A549 (cell line): Measurements from ENCODE around the gene ACAT2. TPM values are rescaled to one million over a fixed set of nuclear protein-coding genes. Genes with fewer than 3 reads are reported as not detected.

Experiments
- ATAC-seq, 2 experiments: fragments of 200-7000 bp in 1 of 2; fragments of >200 bp in 1 of 2; cut with Nextera tagmentation in 1 of 2; cut with Tn5 transposase in 1 of 2; 3 replicates each; pipeline versions ENCODE4 v1.8.0 to v1.9.1; 2018 to 2020; ENCODE audit warnings: mild to moderate bottlenecking in 1 of 2, moderate library complexity in 1 of 2
- CTCF ChIA-PET: fragments of 300-600 bp; sonication (Branson Sonifier 250); formaldehyde crosslinking; extraction: SDS; loops from one replicate; lab custom pipeline; 2021; ENCODE audit warnings: antibody characterized with exemption, inconsistent platforms; lab: Yijun Ruan, JAX
- POLR2A ChIA-PET: fragments of 350-600 bp; formaldehyde crosslinking; extraction: SDS; loops from one replicate; lab custom pipeline; 2021; ENCODE audit warnings: antibody characterized with exemption, inconsistent platforms; lab: Yijun Ruan, JAX
- DNase-seq, 2 experiments: peaks; one replicate each; pipeline versions ENCODE4 v3.0.0 to v3.0.0-alpha.2; 2011 to 2016; ENCODE audit warnings: low read depth in 1 of 2, low spot score in 1 of 2
- FAIRE-seq: peaks from 2 replicates; lab custom pipeline; 2011; peaks lifted over from hg19 to GRCh38; lab: Jason Lieb, UNC
- H3K27ac ChIP-seq, 2 experiments: fragments of >200 bp; sonication (Bioruptor Twin); formaldehyde crosslinking; 3 replicates each; pipeline ENCODE4 v1.5.1; 2016 to 2017
- H3K4me1 ChIP-seq: fragments of >200 bp; sonication (Bioruptor Twin); formaldehyde crosslinking; 3 replicates; pipeline ENCODE4 v1.6.1; 2016
- H3K4me2 ChIP-seq: fragments of >200 bp; sonication (Bioruptor Twin); formaldehyde crosslinking; 3 replicates; pipeline ENCODE4 v1.6.1; 2016
- H3K4me3 ChIP-seq: fragments of >200 bp; sonication (Bioruptor Twin); formaldehyde crosslinking; 3 replicates; pipeline ENCODE4 v1.5.1; 2016
- H3K9me3 ChIP-seq: fragments of >200 bp; sonication (Bioruptor Twin); formaldehyde crosslinking; 3 replicates; pipeline ENCODE4 v1.6.1; 2016
- CEBPB ChIP-seq, 2 experiments: fragments of >200 bp in 1 of 2; sonication (Bioruptor Twin) in 1 of 2; formaldehyde crosslinking in 1 of 2; IDR thresholded peaks; 2 replicates each; pipeline ENCODE4 v1.6.1; 2012 to 2016
- CHD2 ChIP-seq: fragments of 150-350 bp; IDR thresholded peaks from 2 replicates; pipeline ENCODE4 v1.6.1; 2014; ENCODE audit warnings: low read length; ENCODE audit not compliant: partially characterized antibody
- CTCF ChIP-seq: fragments of >200 bp; sonication (Bioruptor Twin); formaldehyde crosslinking; IDR thresholded peaks from 3 replicates; pipeline ENCODE4 v1.5.1; 2016
- EHMT2 ChIP-seq: fragments of 200-600 bp; sonication (generic); IDR thresholded peaks from 2 replicates; pipeline ENCODE4 v1.6.1; 2016; ENCODE audit warnings: antibody characterized with exemption, low read depth, mild to moderate bottlenecking, moderate library complexity
- ELK1 ChIP-seq: fragments of 150-350 bp; IDR thresholded peaks from 2 replicates; pipeline ENCODE4 v1.6.1; 2014; ENCODE audit warnings: low read depth, mild to moderate bottlenecking, low read length
- FOXS1 ChIP-seq: fragments of 250-450 bp; sonication (Bioruptor Pico); IDR thresholded peaks from 2 replicates; pipeline ENCODE4 v1.5.0; 2020; ENCODE audit warnings: mild to moderate bottlenecking, moderate library complexity
- HOXB5 ChIP-seq: fragments of 250-450 bp; sonication (Bioruptor Pico); IDR thresholded peaks from 2 replicates; pipeline ENCODE4 v1.5.0; 2020; ENCODE audit warnings: mild to moderate bottlenecking, moderate library complexity
- JUN ChIP-seq, 2 experiments: fragments of >200 bp; sonication (Bioruptor Twin); formaldehyde crosslinking; IDR thresholded peaks; 2 replicates in 1 of 2; 3 replicates in 1 of 2; pipeline ENCODE4 v1.6.1; 2016 to 2017
- JUNB ChIP-seq: fragments of >200 bp; sonication (Bioruptor Twin); formaldehyde crosslinking; IDR thresholded peaks from 2 replicates; pipeline ENCODE4 v1.6.1; 2016
- MAFK ChIP-seq: fragments of 450-650 bp; IDR thresholded peaks from 2 replicates; pipeline ENCODE4 v1.6.1; 2014; ENCODE audit not compliant: partially characterized antibody
- MAZ ChIP-seq: fragments of 150-350 bp; IDR thresholded peaks from 2 replicates; pipeline ENCODE4 v1.6.1; 2014; ENCODE audit warnings: antibody characterized with exemption, low read depth, low read length, borderline replicate concordance
- NPAS2 ChIP-seq: fragments of 250-450 bp; sonication (Bioruptor Pico); IDR thresholded peaks from 2 replicates; pipeline ENCODE4 v1.8.0; 2022; ENCODE audit warnings: mild to moderate bottlenecking, moderate library complexity, borderline replicate concordance
- NR3C1 ChIP-seq: fragments of >200 bp; sonication (Bioruptor Twin); formaldehyde crosslinking; IDR thresholded peaks from 3 replicates; pipeline ENCODE4 v1.6.1; 2017
- RAD21 ChIP-seq, 2 experiments: fragments of >200 bp in 1 of 2; sonication (Bioruptor Twin) in 1 of 2; formaldehyde crosslinking in 1 of 2; IDR thresholded peaks in 1 of 2; conservative IDR thresholded peaks in 1 of 2; 2 replicates in 1 of 2; 3 replicates in 1 of 2; pipeline ENCODE4 v1.6.1; 2012 to 2018; ENCODE audit warnings: inconsistent platforms in 1 of 2
- RARB ChIP-seq: fragments of 250-450 bp; sonication (Bioruptor Pico); IDR thresholded peaks from 2 replicates; pipeline ENCODE4 v1.8.0; 2021; ENCODE audit warnings: mild to moderate bottlenecking, moderate library complexity
- RCOR1 ChIP-seq: fragments of 150-350 bp; IDR thresholded peaks from 2 replicates; pipeline ENCODE4 v1.6.1; 2014; ENCODE audit warnings: antibody characterized with exemption, low read length, low read depth
- RNF2 ChIP-seq: fragments of 200-600 bp; sonication (generic); IDR thresholded peaks from 2 replicates; pipeline ENCODE4 v1.6.1; 2016; ENCODE audit warnings: low read depth, mild to moderate bottlenecking, antibody characterized with exemption, moderate library complexity, borderline replicate concordance
- ZC3H11A ChIP-seq: fragments of 450-650 bp; IDR thresholded peaks from 2 replicates; pipeline ENCODE4 v1.6.1; 2014; ENCODE audit warnings: antibody characterized with exemption, mild to moderate bottlenecking
- ZSCAN20 ChIP-seq: fragments of 250-450 bp; sonication (Bioruptor Pico); IDR thresholded peaks from 2 replicates; pipeline ENCODE4 v1.8.0; 2022; ENCODE audit warnings: mild to moderate bottlenecking, moderate library complexity
- WGBS: methylation state at CpG from one replicate; pipeline ENCODE4 v1.1.6; 2017; ENCODE audit errors: missing lambda C conversion rate; 5-methylcytosine and 5-hydroxymethylcytosine counted together
- polyA plus RNA-seq, 4 experiments: library from polyadenylated mRNA; depleted of rRNA in 3 of 4; stranded (reverse); fragments of >200 nt; fragmentation: RNase III in 1 of 4; extraction: RNeasy Plus Mini Kit Qiagen cat#74134 plus additional on column Dnase treatment in 1 of 4; gene quantifications; 2 replicates in 3 of 4; 3 replicates in 1 of 4; pipeline ENCODE4 v1.2.3, GENCODE V29; 2011 to 2017
- TF ChIP-seq, protein P1 (sequence below): fragments of 250-450 bp; sonication (Bioruptor Pico); IDR thresholded peaks from 2 replicates; pipeline ENCODE4 v1.5.0; 2020; ENCODE audit warnings: low read depth, mild to moderate bottlenecking, moderate library complexity
- TF ChIP-seq, protein P2 (sequence below): fragments of 200-600 bp; sonication (generic); IDR thresholded peaks from 2 replicates; pipeline ENCODE4 v1.6.1; 2016; ENCODE audit warnings: antibody characterized with exemption, mild to moderate bottlenecking, moderate library complexity
- TF ChIP-seq, protein P3 (sequence below): fragments of >200 bp; sonication (Bioruptor Twin); formaldehyde crosslinking; IDR thresholded peaks from 2 replicates; pipeline ENCODE4 v1.6.1; 2016
- TF ChIP-seq, protein P4 (sequence below): IDR thresholded peaks from 2 replicates; pipeline ENCODE4 v1.6.1; 2012

The ACAT2 gene
- polyA plus RNA-seq, 2 of the 4 experiments (the other 2 are of a cell fraction), result 44.7 to 45.5 TPM

DNA sequence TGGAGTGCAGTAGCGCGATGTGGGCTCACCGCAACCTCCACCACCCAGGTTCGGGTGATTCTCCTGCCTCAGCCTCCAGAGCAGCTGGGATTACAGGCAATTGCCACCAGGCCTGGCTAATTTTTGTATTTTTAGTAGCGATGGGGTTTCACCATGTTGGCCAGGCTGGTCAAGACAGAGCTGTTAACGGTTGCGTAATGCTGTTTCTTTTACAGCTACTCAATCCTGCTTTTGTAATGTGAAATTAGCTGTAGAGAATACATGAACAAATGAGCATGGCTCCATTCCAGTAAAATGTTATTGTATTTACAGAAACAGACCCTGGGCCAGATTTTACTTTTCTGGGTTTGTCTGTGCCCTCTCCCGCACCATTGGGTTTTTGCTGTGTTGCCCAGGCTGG, 40.1 kb downstream of the ACAT2 start:
- ChIA-PET POLR2A (no interaction called here), CTCF (interaction anchor here (0.7 to 1.1 kb wide), 2 partner anchors 11 to 931 kb away, joined by 3 read pairs; no protein-coding TSS in a partner anchor)
- TF ChIP-seq NPAS2 (no peak), CEBPB (IDR thresholded peaks at IDR 0.05) (0 out of 4 replicates have a peak, but pooled peaks of 1 of the 2 experiments have one; percentile 30)
- ATAC-seq (no peak), FAIRE-seq (no peak), DNase-seq (no peak)
- WGBS, result 96% methylated on average over 8 of the region's 8 CpGs
- Histone ChIP-seq H3K4me2 (no peak overlapping the region), H3K27ac (no peak overlapping the region), H3K4me3 (no peak overlapping the region), H3K4me1 (no peaks in the 10 kb centered on the region), H3K9me3 (no peaks in the 10 kb centered on the region)

DNA sequence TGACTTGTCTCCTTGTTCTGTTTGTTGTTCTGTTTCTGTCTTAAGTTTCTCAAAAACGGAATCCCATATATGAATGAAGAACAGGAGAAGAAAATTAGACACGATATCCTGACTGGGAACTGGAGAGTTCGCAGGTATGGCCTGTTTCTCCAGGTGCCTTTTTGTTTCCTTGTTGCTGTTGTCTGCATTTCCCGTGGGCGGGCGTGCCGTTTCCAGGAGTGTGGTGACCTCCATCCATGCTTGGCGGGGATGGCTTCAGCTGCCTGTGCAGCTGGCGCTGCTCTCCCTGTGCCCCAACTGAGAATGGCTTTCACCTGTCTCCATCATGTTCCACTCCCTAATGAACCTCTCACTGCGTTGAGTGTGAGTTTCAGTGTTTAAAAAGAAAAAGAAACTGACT, 42.7 kb downstream of the ACAT2 start:
- Histone ChIP-seq H3K27ac (no peak overlapping the region), H3K4me3 (no peak overlapping the region), H3K4me2 (no peak overlapping the region), H3K4me1 (no peaks in the 10 kb centered on the region)
- 75% methylated on average over 8 of the region's 10 CpGs for WGBS
- ATAC-seq, result no peak
- no peak for DNase-seq
- TF ChIP-seq FOXS1 (no peak), RAD21 (conservative IDR thresholded peaks at IDR 0.05 in 1 of 2, IDR thresholded peaks at IDR 0.05 in 1 of 2) (no peak), CHD2 (no peak), MAZ (no peak)
- TF ChIP-seq, all 56 proteins: peak for 0
- no peaks in the 10 kb centered on the region for H3K9me3 ChIP-seq
- ChIA-PET CTCF (no interaction called here), POLR2A (no interaction called here)
- FAIRE-seq, result no peak

DNA sequence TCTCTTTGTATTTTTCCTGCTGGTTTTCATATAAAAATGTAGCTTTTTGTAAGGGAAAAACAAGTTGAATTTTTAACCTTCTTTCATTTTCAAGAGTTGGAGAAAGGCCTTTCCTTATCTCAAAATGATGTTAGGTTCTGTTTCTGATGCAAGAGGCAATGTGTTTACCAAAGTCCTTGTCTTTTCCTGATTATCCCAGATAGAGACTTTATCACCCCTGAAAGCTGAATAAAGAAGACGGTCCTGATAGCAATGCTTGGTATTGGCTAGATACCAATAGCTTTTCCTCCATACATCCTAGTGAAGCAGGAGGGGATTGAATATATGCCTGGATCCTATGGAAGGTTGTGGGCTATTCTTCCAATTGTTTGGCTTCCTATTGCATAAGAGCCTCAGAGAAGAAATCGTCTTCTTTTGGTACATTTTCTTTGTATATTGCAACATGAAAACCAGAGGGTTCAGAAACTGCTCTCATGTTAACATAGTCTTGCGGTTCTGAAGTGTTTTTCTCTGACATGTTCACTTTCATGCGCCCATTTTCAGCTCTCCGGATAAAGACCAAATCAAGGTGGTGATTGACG, 43.7 kb downstream of the ACAT2 start:
- TF ChIP-seq EHMT2 (no peak), MAFK (no peak), FOXS1 (no peak), JUN (IDR thresholded peaks at IDR 0.05) (no peak), JUNB (no peak), ZSCAN20 (CRISPR knock-in tag) (no peak), ELK1 (no peak), RARB (CRISPR knock-in tag) (no peak), ZC3H11A (no peak), HOXB5 (CRISPR knock-in tag) (no peak), CTCF (no peak), NR3C1 (no peak), RNF2 (no peak), RCOR1 (no peak)
- TF ChIP-seq, protein P1, sequence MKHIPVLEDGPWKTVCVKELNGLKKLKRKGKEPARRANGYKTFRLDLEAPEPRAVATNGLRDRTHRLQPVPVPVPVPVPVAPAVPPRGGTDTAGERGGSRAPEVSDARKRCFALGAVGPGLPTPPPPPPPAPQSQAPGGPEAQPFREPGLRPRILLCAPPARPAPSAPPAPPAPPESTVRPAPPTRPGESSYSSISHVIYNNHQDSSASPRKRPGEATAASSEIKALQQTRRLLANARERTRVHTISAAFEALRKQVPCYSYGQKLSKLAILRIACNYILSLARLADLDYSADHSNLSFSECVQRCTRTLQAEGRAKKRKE (CRISPR knock-in tag), result no peak
- TF ChIP-seq, protein P2, sequence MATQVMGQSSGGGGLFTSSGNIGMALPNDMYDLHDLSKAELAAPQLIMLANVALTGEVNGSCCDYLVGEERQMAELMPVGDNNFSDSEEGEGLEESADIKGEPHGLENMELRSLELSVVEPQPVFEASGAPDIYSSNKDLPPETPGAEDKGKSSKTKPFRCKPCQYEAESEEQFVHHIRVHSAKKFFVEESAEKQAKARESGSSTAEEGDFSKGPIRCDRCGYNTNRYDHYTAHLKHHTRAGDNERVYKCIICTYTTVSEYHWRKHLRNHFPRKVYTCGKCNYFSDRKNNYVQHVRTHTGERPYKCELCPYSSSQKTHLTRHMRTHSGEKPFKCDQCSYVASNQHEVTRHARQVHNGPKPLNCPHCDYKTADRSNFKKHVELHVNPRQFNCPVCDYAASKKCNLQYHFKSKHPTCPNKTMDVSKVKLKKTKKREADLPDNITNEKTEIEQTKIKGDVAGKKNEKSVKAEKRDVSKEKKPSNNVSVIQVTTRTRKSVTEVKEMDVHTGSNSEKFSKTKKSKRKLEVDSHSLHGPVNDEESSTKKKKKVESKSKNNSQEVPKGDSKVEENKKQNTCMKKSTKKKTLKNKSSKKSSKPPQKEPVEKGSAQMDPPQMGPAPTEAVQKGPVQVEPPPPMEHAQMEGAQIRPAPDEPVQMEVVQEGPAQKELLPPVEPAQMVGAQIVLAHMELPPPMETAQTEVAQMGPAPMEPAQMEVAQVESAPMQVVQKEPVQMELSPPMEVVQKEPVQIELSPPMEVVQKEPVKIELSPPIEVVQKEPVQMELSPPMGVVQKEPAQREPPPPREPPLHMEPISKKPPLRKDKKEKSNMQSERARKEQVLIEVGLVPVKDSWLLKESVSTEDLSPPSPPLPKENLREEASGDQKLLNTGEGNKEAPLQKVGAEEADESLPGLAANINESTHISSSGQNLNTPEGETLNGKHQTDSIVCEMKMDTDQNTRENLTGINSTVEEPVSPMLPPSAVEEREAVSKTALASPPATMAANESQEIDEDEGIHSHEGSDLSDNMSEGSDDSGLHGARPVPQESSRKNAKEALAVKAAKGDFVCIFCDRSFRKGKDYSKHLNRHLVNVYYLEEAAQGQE, result no peak
- TF ChIP-seq, protein P3, sequence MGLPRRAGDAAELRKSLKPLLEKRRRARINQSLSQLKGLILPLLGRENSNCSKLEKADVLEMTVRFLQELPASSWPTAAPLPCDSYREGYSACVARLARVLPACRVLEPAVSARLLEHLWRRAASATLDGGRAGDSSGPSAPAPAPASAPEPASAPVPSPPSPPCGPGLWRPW, result no peak
- TF ChIP-seq, protein P4, sequence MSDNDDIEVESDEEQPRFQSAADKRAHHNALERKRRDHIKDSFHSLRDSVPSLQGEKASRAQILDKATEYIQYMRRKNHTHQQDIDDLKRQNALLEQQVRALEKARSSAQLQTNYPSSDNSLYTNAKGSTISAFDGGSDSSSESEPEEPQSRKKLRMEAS, result no peak
- ATAC-seq, result no peak
- 88% methylated on average over 6 of the region's 6 CpGs for WGBS
- no peak overlapping the region for H3K27ac ChIP-seq
- no peak for DNase-seq
- no peak overlapping the region for H3K4me3 ChIP-seq
- H3K4me2 ChIP-seq, result no peak overlapping the region
- ChIA-PET POLR2A (interaction anchor here (1.2 kb wide), 1 partner anchor 15 kb away, joined by 3 read pairs; the partner anchor contains the start of gene MRPL18), CTCF (interaction anchor here (1.6 kb wide), 1 partner anchor 15 kb away, joined by 4 read pairs; the partner anchor contains the start of gene MRPL18)
- no peaks in the 10 kb centered on the region for H3K9me3 ChIP-seq
- no peaks in the 10 kb centered on the region for H3K4me1 ChIP-seq
- FAIRE-seq, result no peak
